IMR-90 (cell line): Measurements from ENCODE around the gene SDK1. TPM values are rescaled to one million over a fixed set of nuclear protein-coding genes. Genes with fewer than 3 reads are reported as not detected.

ENCODE experiments used
- ATAC-seq: fragments of 200-7000 bp; cut with Tn5 transposase; 2 replicates; pipeline ENCODE4 v1.9.1; 2020; ENCODE audit warnings: low read depth, mild to moderate bottlenecking, moderate library complexity
- BruUV-seq: library from RNA; stranded (reverse); fragments of 400-500 nt; replicated peaks from 2 replicates; lab custom pipeline; 2021; lab: Mats Ljungman, UMichigan
- CTCF ChIA-PET: fragments of 300-600 bp; formaldehyde crosslinking; extraction: SDS; loops from one replicate; lab custom pipeline; 2021; ENCODE audit warnings: antibody characterized with exemption; lab: Yijun Ruan, JAX
- POLR2A ChIA-PET: fragments of 300-600 bp; sonication (Branson Sonifier 250); formaldehyde crosslinking; loops from one replicate; lab custom pipeline; 2022; ENCODE audit warnings: antibody characterized with exemption; ENCODE audit not compliant: unreplicated experiment; lab: Charles Lee
- DNase-seq: peaks from one replicate; pipeline ENCODE4 v3.0.0; 2013
- H2AFZ ChIP-seq: replicated peaks from 2 replicates; pipeline ENCODE3; 2013; ENCODE audit warnings: low read length, mild to moderate bottlenecking; ENCODE audit not compliant: poor library complexity
- H2AK5ac ChIP-seq: 2 replicates; pipeline ENCODE4 v1.6.1; 2013; ENCODE audit warnings: low read depth, low read length, inconsistent platforms
- H2AK9ac ChIP-seq: replicated peaks from 2 replicates; pipeline ENCODE3; 2013; ENCODE audit warnings: mild to moderate bottlenecking, low read depth, low read length, moderate library complexity; ENCODE audit not compliant: poor library complexity
- H2BK120ac ChIP-seq: 2 replicates; pipeline ENCODE4 v1.6.1; 2013; ENCODE audit warnings: low read depth, low read length, inconsistent platforms
- H2BK15ac ChIP-seq: 3 replicates; pipeline ENCODE4 v1.6.1; 2013; ENCODE audit warnings: low read depth, low read length, inconsistent platforms
- H2BK20ac ChIP-seq: 2 replicates; pipeline ENCODE4 v1.6.1; 2013; ENCODE audit warnings: low read depth, mild to moderate bottlenecking, inconsistent platforms, low read length, moderate library complexity
- H2BK5ac ChIP-seq: 2 replicates; pipeline ENCODE4 v1.6.1; 2013; ENCODE audit warnings: mild to moderate bottlenecking, low read depth, low read length, inconsistent platforms; ENCODE audit not compliant: poor library complexity, severe bottlenecking
- H3K14ac ChIP-seq: replicated peaks from 2 replicates; pipeline ENCODE4 v1.6.1; 2013; ENCODE audit warnings: low read depth, low read length, inconsistent platforms
- H3K18ac ChIP-seq: 2 replicates; pipeline ENCODE4 v1.6.1; 2013; ENCODE audit warnings: low read depth, low read length, control low read depth
- H3K23ac ChIP-seq: 2 replicates; pipeline ENCODE4 v1.6.1; 2013; ENCODE audit warnings: low read depth, low read length, inconsistent platforms
- H3K27ac ChIP-seq: 2 replicates; pipeline ENCODE4 v1.5.1; 2013; ENCODE audit warnings: mild to moderate bottlenecking, control low read depth, low read length; ENCODE audit not compliant: insufficient read depth
- H3K27me3 ChIP-seq: 2 replicates; pipeline ENCODE4 v1.6.1; 2013; ENCODE audit warnings: low read length; ENCODE audit not compliant: control insufficient read depth, insufficient read depth
- H3K36me3 ChIP-seq: 2 replicates; pipeline ENCODE4 v1.6.1; 2013; ENCODE audit warnings: low read length, mixed read lengths; ENCODE audit not compliant: control insufficient read depth, insufficient read depth
- H3K4ac ChIP-seq: 2 replicates; pipeline ENCODE4 v1.6.1; 2013; ENCODE audit warnings: low read depth, low read length, inconsistent platforms
- H3K4me1 ChIP-seq: 2 replicates; pipeline ENCODE4 v1.6.1; 2013; ENCODE audit warnings: low read length, mixed read lengths; ENCODE audit not compliant: control insufficient read depth, insufficient read depth
- H3K4me2 ChIP-seq: 2 replicates; pipeline ENCODE4 v1.6.1; 2013; ENCODE audit warnings: low read depth, mild to moderate bottlenecking, control low read depth, low read length, moderate library complexity
- H3K4me3 ChIP-seq: 2 replicates; pipeline ENCODE4 v1.5.1; 2013; ENCODE audit warnings: low read depth, mild to moderate bottlenecking, control low read depth, low read length, moderate library complexity; ENCODE audit not compliant: insufficient read depth
- H3K56ac ChIP-seq: 2 replicates; pipeline ENCODE4 v1.6.1; 2013; ENCODE audit warnings: low read length, inconsistent platforms; ENCODE audit not compliant: insufficient read depth; ENCODE audit errors: extremely low read depth
- H3K79me1 ChIP-seq, 2 experiments: 2 replicates each; pipeline ENCODE4 v1.6.1; 2013; ENCODE audit warnings: low read length in 2 of 2, inconsistent platforms in 1 of 2, low read depth in 1 of 2
- H3K9ac ChIP-seq: 2 replicates; pipeline ENCODE4 v1.6.1; 2013; ENCODE audit warnings: low read depth, low read length, control low read depth
- H3K9me1 ChIP-seq: 2 replicates; pipeline ENCODE4 v1.6.1; 2013; ENCODE audit warnings: low read length, inconsistent platforms; ENCODE audit not compliant: insufficient read depth
- H3K9me3 ChIP-seq: 2 replicates; pipeline ENCODE4 v1.6.1; 2013; ENCODE audit warnings: low read length; ENCODE audit not compliant: control insufficient read depth, insufficient read depth
- H4K20me1 ChIP-seq: 2 replicates; pipeline ENCODE4 v1.6.1; 2013; ENCODE audit warnings: low read length, inconsistent platforms; ENCODE audit not compliant: insufficient read depth
- H4K5ac ChIP-seq: 2 replicates; pipeline ENCODE4 v1.6.1; 2013; ENCODE audit warnings: mild to moderate bottlenecking, low read depth, low read length, control low read depth
- H4K8ac ChIP-seq, 2 experiments: 2 replicates each; pipeline ENCODE4 v1.6.1; 2013; ENCODE audit warnings: low read depth in 2 of 2, low read length in 2 of 2, control low read depth in 1 of 2, inconsistent platforms in 1 of 2
- H4K91ac ChIP-seq: 2 replicates; pipeline ENCODE4 v1.6.1; 2013; ENCODE audit warnings: low read depth, low read length, inconsistent platforms; ENCODE audit not compliant: insufficient read depth
- MAFK ChIP-seq: IDR thresholded peaks from 2 replicates; pipeline ENCODE4 v1.6.1; 2012; ENCODE audit warnings: low read depth, low read length, improper control_type of control experiment
- MAZ ChIP-seq: IDR thresholded peaks from 2 replicates; pipeline ENCODE4 v1.6.1; 2012; ENCODE audit warnings: low read depth, mild to moderate bottlenecking, low read length, improper control_type of control experiment, moderate library complexity, borderline replicate concordance
- MXI1 ChIP-seq: IDR thresholded peaks from 2 replicates; pipeline ENCODE4 v1.6.1; 2012; ENCODE audit warnings: low read depth, mild to moderate bottlenecking, low read length, moderate library complexity, borderline replicate concordance
- POLR2A ChIP-seq: IDR thresholded peaks from 2 replicates; pipeline ENCODE4 v1.6.1; 2012; ENCODE audit warnings: mild to moderate bottlenecking, low read depth, low read length
- RAD21 ChIP-seq: IDR thresholded peaks from 2 replicates; pipeline ENCODE4 v1.6.1; 2012; ENCODE audit warnings: low read length, improper control_type of control experiment
- SMC3 ChIP-seq: fragments of 150-350 bp; IDR thresholded peaks from 2 replicates; pipeline ENCODE4 v1.6.1; 2016; ENCODE audit warnings: low read depth, mild to moderate bottlenecking, antibody characterized with exemption, low read length, moderate library complexity
- WGBS, 2 experiments: methylation state at CpG; one replicate each; pipeline versions ENCODE4 v1.1.5 to v1.1.7; 2013; ENCODE audit warnings: missing lambda C conversion rate in 2 of 2; ENCODE audit not compliant: insufficient read length in 1 of 2; ENCODE audit errors: extremely low coverage in 2 of 2; 5-methylcytosine and 5-hydroxymethylcytosine counted together
- dilution Hi-C: fragments of 300-500 bp; cut with HindIII; formaldehyde crosslinking; loops from one replicate; pipeline ENCODE4 v1.14.3; 2018; ENCODE audit warnings: low sequenced_read_pairs; ENCODE audit not compliant: unreplicated experiment
- in situ Hi-C: fragments of 300-500 bp; cut with MboI; formaldehyde crosslinking; loops from 3 replicates; pipeline ENCODE4 v1.14.3; 2019; ENCODE audit warnings: low sequenced_read_pairs, inconsistent platforms, mixed read lengths
- intact Hi-C: fragments of 100-400 bp; cut with micrococcal nuclease; formaldehyde crosslinking; loops from 2 replicates; pipeline ENCODE4 v1.10.0; 2022
- polyA plus RNA-seq, 3 experiments: library from polyadenylated mRNA; depleted of rRNA; stranded (reverse); fragments of >200 nt; gene quantifications; 2 replicates each; pipeline ENCODE4 v1.2.3, GENCODE V29; 2012; ENCODE audit warnings: low replicate concordance in 1 of 3
- total RNA-seq: library from RNA; depleted of rRNA; stranded (reverse); fragments of >200 nt; gene quantifications from 2 replicates; pipeline ENCODE4 v1.2.3, GENCODE V29; 2012
- TF ChIP-seq, protein P1 (sequence below): fragments of 150-350 bp; IDR thresholded peaks from 2 replicates; pipeline ENCODE4 v1.6.1; 2016; ENCODE audit warnings: low read depth, mild to moderate bottlenecking, low read length, moderate library complexity, borderline replicate concordance
- TF ChIP-seq, protein P2 (sequence below): conservative IDR thresholded peaks from 2 replicates; pipeline ENCODE4 v1.5.1; 2012; ENCODE audit warnings: mild to moderate bottlenecking, low read depth, low read length, improper control_type of control experiment
- TF ChIP-seq, protein P3 (sequence below): fragments of 150-350 bp; IDR thresholded peaks from 2 replicates; pipeline ENCODE4 v1.6.1; 2017; ENCODE audit warnings: mild to moderate bottlenecking, antibody characterized with exemption, low read length, low read depth

The SDK1 gene
- total and polyA plus RNA-seq, 2 of the 4 experiments (the other 2 are of a cell fraction) = 1.5 to 1.6 TPM

DNA sequence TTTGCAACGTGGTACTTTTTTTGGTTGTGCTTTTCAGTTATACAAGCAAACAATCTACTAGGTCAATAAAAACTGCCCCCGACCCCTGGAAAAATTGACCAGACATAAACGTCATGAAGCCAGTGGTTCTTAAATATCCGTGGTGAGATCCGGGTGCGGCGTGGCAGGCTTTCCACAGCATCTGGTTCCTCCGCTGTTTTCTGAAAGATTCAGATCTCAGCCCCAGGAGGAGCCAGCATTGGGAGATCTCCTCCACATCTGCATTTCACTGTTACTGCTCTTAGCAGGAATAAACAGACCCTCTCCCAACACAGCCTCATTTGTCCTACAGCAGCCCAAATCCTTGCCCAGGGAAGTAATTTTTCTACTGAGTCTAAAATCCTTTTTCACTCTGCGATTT is 716.7 kb downstream of the SDK1 start:
- Histone ChIP-seq H3K9me3 (peaks cover 27% of the 10 kb centered on the region), H3K27me3 (no peaks in the 10 kb centered on the region), H3K27ac (no peak overlapping the region), H3K4ac (no peak overlapping the region), H2BK20ac (no peak overlapping the region), H3K79me1 (no peaks in the 10 kb centered on the region), H2BK5ac (no peak overlapping the region), H2BK120ac (no peak overlapping the region), H3K56ac (no peak overlapping the region), H2AK9ac (no peak overlapping the region), H3K4me2 (no peak overlapping the region), H3K36me3 (no peaks in the 10 kb centered on the region), H3K18ac (no peak overlapping the region), H2AK5ac (no peak overlapping the region), H2BK15ac (no peak overlapping the region), H3K4me3 (no peak overlapping the region), H4K20me1 (no peaks in the 10 kb centered on the region), H3K4me1 (no peaks in the 10 kb centered on the region), H3K9me1 (no peaks in the 10 kb centered on the region), H3K23ac (no peak overlapping the region), H2AFZ (no peak overlapping the region), H3K9ac (no peak overlapping the region), H4K91ac (no peak overlapping the region), H4K8ac (no peak overlapping the region), H3K14ac (no peak overlapping the region), H4K5ac (no peak overlapping the region)
- TF ChIP-seq, protein P1, sequence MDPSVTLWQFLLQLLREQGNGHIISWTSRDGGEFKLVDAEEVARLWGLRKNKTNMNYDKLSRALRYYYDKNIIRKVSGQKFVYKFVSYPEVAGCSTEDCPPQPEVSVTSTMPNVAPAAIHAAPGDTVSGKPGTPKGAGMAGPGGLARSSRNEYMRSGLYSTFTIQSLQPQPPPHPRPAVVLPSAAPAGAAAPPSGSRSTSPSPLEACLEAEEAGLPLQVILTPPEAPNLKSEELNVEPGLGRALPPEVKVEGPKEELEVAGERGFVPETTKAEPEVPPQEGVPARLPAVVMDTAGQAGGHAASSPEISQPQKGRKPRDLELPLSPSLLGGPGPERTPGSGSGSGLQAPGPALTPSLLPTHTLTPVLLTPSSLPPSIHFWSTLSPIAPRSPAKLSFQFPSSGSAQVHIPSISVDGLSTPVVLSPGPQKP = no peak
- no peak for TF ChIP-seq MAZ
- TF ChIP-seq, protein P2, sequence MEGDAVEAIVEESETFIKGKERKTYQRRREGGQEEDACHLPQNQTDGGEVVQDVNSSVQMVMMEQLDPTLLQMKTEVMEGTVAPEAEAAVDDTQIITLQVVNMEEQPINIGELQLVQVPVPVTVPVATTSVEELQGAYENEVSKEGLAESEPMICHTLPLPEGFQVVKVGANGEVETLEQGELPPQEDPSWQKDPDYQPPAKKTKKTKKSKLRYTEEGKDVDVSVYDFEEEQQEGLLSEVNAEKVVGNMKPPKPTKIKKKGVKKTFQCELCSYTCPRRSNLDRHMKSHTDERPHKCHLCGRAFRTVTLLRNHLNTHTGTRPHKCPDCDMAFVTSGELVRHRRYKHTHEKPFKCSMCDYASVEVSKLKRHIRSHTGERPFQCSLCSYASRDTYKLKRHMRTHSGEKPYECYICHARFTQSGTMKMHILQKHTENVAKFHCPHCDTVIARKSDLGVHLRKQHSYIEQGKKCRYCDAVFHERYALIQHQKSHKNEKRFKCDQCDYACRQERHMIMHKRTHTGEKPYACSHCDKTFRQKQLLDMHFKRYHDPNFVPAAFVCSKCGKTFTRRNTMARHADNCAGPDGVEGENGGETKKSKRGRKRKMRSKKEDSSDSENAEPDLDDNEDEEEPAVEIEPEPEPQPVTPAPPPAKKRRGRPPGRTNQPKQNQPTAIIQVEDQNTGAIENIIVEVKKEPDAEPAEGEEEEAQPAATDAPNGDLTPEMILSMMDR = no peak
- TF ChIP-seq, protein P3, sequence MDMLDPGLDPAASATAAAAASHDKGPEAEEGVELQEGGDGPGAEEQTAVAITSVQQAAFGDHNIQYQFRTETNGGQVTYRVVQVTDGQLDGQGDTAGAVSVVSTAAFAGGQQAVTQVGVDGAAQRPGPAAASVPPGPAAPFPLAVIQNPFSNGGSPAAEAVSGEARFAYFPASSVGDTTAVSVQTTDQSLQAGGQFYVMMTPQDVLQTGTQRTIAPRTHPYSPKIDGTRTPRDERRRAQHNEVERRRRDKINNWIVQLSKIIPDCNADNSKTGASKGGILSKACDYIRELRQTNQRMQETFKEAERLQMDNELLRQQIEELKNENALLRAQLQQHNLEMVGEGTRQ = no peak
- TF ChIP-seq MAFK = no peak
- no peak for TF ChIP-seq RAD21
- TF ChIP-seq SMC3 = no peak
- no peak for TF ChIP-seq MXI1
- no peak for TF ChIP-seq POLR2A
- dilution Hi-C loops (no loop called here), intact Hi-C loops (no loop called here), in situ Hi-C loops (no loop called here)
- POLR2A ChIA-PET = no interaction called here
- CTCF ChIA-PET = no interaction called here
- BruUV-seq = no TSS peak
- ATAC-seq (no peak), DNase-seq (no peak)
- no CpG with 5 or more reads among the region's 9 CpGs for WGBS, 2 experiments
